ENCODE data around the gene VCP.
A peak's percentile ranks its signal among the peaks of the same experiment; 100 is the strongest.

VCP gene

GRCh38 chr9:35072461-35073278, at the start of gene VCP:
Gene VCP (minus strand): TSS chr9:35072625. CDS start chr9:35072353, 272 bp downstream.
- DNase-seq = peak; percentile 94

- DNase-seq = peak; percentile 14
Measured at GRCh38 chr9:35116898-35117551, 44.6 kb upstream of the VCP start.

GRCh38 chr9:35116539-35116897, 44.1 kb upstream of the VCP start:
- DNase-seq = no peak

- DNase-seq = peak; percentile 91
Measured at GRCh38 chr9:35115680-35116538, 43.5 kb upstream of the VCP start, which contains the start of gene ATOSB. Gene ATOSB (minus strand): TSS chr9:35115862. CDS start chr9:35108274, 7,588 bp downstream.

- DNase-seq = peak; percentile 15
Measured at GRCh38 chr9:35114840-35115628, 42.6 kb upstream of the VCP start.

GRCh38 chr9:35114113-35114839, 41.9 kb upstream of the VCP start:
- DNase-seq = peak; percentile 35

- no peak for DNase-seq
Measured at GRCh38 chr9:35112257-35113020, 40.0 kb upstream of the VCP start.

- peak; percentile 84 for DNase-seq
Measured at GRCh38 chr9:35111001-35111933, 38.8 kb upstream of the VCP start.

GRCh38 chr9:35110327-35110761, 37.9 kb upstream of the VCP start:
- no peak for DNase-seq

GRCh38 chr9:35108946-35109575, 36.6 kb upstream of the VCP start:
- DNase-seq = no peak

- no peak for DNase-seq
Measured at GRCh38 chr9:35108461-35108860, 36.0 kb upstream of the VCP start.

- DNase-seq = no peak
Measured at GRCh38 chr9:35107297-35108290, 35.2 kb upstream of the VCP start.

- DNase-seq = no peak
Measured at GRCh38 chr9:35106343-35106730, 33.9 kb upstream of the VCP start.

GRCh38 chr9:35105571-35106342, 33.3 kb upstream of the VCP start:
- DNase-seq = no peak

- DNase-seq = no peak
Measured at GRCh38 chr9:35105126-35105525, 32.7 kb upstream of the VCP start.

GRCh38 chr9:35104586-35104985, 32.2 kb upstream of the VCP start:
- DNase-seq = no peak

GRCh38 chr9:35103660-35104191, 31.3 kb upstream of the VCP start:
- DNase-seq = no peak
